Small intestine (tissue), 7 donors: Measurements from ENCODE around the gene TIMM10. TPM values are rescaled to one million over a fixed set of nuclear protein-coding genes. Genes with fewer than 3 reads are reported as not detected.

Experiments
- DNase-seq, 2 donors: peaks; one replicate each; pipeline versions ENCODE4 v3.0.0 to v3.0.0-alpha.2; 2013
- FAIRE-seq: peaks from 2 replicates; lab custom pipeline; 2012; peaks lifted over from hg19 to GRCh38; lab: Jason Lieb, UNC
- H3K27ac ChIP-seq, 3 donors: one replicate each; pipeline ENCODE4 v1.5.1; 2013; ENCODE audit warnings: low read length in 2 of 3, mild to moderate bottlenecking in 2 of 3, control low read depth in 1 of 3, inconsistent platforms in 1 of 3, low read depth in 1 of 3, moderate library complexity in 1 of 3
- H3K27me3 ChIP-seq, 3 donors: one replicate each; pipeline ENCODE4 v1.6.1; 2013; ENCODE audit warnings: low read length in 3 of 3, inconsistent platforms in 1 of 3; ENCODE audit not compliant: control insufficient read depth in 3 of 3, insufficient read depth in 3 of 3
- H3K36me3 ChIP-seq, 3 donors: one replicate each; pipeline ENCODE4 v1.6.1; 2013; ENCODE audit warnings: low read length in 3 of 3, inconsistent platforms in 1 of 3, low read depth in 1 of 3, mild to moderate bottlenecking in 1 of 3, moderate library complexity in 1 of 3; ENCODE audit not compliant: control insufficient read depth in 3 of 3, insufficient read depth in 2 of 3
- H3K4me1 ChIP-seq, 3 donors: one replicate each; pipeline ENCODE4 v1.6.1; 2013; ENCODE audit warnings: low read length in 2 of 3, inconsistent platforms in 1 of 3, low read depth in 1 of 3, mild to moderate bottlenecking in 1 of 3, moderate library complexity in 1 of 3; ENCODE audit not compliant: control insufficient read depth in 3 of 3, insufficient read depth in 2 of 3
- H3K4me3 ChIP-seq, 3 donors: one replicate each; pipeline ENCODE4 v1.5.1; 2013; ENCODE audit warnings: low read length in 3 of 3, control low read depth in 1 of 3, inconsistent platforms in 1 of 3, low read depth in 1 of 3, mild to moderate bottlenecking in 1 of 3, moderate library complexity in 1 of 3
- H3K9me3 ChIP-seq, 2 donors: one replicate each; pipeline ENCODE4 v1.6.1; 2013; ENCODE audit warnings: low read depth in 1 of 2, low read length in 1 of 2; ENCODE audit not compliant: control insufficient read depth in 2 of 2, insufficient read depth in 1 of 2
- WGBS, 3 donors: extraction: QIAGEN DNeasy Blood & Tissue Kit; methylation state at CpG; one replicate each; pipeline ENCODE4 v1.1.7; 2013; 5-methylcytosine and 5-hydroxymethylcytosine counted together
- polyA plus RNA-seq, 4 donors: library from polyadenylated mRNA; stranded (reverse) in 3 of 4; unstranded in 1 of 4; fragments of 200-250 nt in 3 of 4; fragments of 120-200 nt in 1 of 4; gene quantifications; one replicate each; pipeline versions ENCODE4 v1.2.1 to v1.2.3, GENCODE V29; 2013
- donor health status: healthy with polysubstance abuse.
- donor health status: control.
- donor health status: control.
- donor health status: Bipolar disorder and iron deficiency.
- donor health status: healthy.

The TIMM10 gene
- polyA plus RNA-seq, 4 donors: 26.0 to 84.8 (median 60.7) TPM

DNA sequence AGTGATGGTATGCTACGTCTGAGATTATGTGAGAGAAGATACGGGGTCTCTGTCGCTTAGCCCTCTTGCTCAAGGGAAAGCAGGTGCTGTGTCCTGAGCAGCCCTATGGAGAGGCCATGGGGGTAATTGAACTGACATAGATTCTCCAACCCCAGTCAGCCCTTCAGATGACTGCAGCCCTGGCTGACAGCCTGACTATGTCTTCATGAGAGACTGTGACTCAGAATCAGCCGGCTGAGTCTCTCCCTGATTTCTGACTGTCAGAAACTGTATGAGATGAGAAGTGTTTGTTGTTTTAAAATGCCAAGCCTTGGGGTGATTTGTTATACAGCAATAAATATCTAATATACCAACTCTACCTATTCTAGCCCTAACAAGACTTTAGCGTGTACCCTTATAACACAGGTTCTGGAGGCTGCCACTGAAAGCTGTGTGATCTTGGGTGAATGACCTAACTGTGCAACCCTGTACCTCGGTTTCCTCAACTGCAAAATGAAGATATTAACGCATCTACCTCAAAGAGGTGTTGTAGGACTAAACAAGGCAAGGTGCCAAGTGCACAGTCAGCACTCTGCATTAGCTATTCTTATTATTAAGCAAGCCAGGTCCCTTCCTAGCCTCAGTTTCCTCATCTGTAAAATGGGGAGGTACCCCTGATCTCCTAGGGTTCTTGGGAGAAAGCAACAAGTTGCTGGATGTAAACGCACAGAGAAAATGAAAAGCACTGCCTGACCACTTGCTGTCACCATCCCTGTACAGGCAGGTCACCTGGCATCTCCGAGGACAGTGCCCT is 39.9 kb downstream of the TIMM10 start:
- DNase-seq (no peak), FAIRE-seq (no peak)
- 93% methylated on average over 9 of the region's 9 CpGs for WGBS, 3 donors
- Histone ChIP-seq H3K27ac (no peak overlapping the region), H3K27me3 (no peaks in the 10 kb centered on the region), H3K4me3 (no peak overlapping the region), H3K4me1 (peaks cover 0 to 5% (median 0%) of the 10 kb centered on the region in 3 donors), H3K36me3 (peaks cover 0 to 65% (median 3%) of the 10 kb centered on the region in 3 donors), H3K9me3 (no peaks in the 10 kb centered on the region)

DNA sequence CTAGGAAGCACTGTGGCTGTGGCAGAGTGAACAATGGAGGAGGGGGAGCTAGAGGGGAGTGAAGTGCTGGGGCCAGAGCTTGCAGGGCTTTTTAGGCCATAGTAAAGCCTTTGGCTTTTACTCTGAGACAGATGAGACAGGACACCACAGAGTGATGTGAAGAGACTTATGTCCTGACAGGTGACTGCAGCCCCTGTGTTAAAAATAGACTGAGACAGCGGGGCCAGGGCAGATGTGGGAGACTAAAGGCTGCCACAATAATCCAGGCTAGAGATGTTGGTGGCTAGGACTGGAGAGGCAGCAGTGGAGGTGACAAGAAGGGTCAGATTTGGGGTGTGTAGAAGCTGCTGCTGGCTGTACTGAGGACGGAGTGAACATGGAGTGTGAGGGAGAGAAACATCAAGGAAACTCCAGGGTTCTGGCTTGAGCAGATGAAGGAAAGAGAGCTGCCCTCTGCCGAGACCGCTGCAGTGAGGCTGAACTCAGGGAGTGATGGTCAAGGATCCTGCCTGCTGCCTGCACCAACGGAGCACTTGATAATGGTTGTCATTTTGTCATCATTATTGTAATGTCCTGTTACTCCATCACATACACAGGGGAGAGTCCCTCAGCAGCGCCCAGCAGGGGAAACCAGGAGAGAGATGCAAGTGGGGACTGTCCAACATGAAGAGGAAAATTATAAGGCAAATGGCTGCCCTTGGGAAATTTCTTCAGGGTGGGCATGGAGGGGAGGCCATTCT is 42.5 kb downstream of the TIMM10 start:
- Histone ChIP-seq H3K4me3 (no peak overlapping the region), H3K36me3 (peaks cover 0 to 68% (median 3%) of the 10 kb centered on the region in 3 donors), H3K9me3 (no peaks in the 10 kb centered on the region), H3K27me3 (peaks cover 0 to 12% (median 0%) of the 10 kb centered on the region in 3 donors), H3K4me1 (peaks cover 0 to 5% (median 0%) of the 10 kb centered on the region in 3 donors), H3K27ac (no peak overlapping the region)
- no peak for FAIRE-seq
- DNase-seq: no peak
- 87 to 89% (median 89%) methylated on average over 6 of the region's 6 CpGs for WGBS, 3 donors

DNA sequence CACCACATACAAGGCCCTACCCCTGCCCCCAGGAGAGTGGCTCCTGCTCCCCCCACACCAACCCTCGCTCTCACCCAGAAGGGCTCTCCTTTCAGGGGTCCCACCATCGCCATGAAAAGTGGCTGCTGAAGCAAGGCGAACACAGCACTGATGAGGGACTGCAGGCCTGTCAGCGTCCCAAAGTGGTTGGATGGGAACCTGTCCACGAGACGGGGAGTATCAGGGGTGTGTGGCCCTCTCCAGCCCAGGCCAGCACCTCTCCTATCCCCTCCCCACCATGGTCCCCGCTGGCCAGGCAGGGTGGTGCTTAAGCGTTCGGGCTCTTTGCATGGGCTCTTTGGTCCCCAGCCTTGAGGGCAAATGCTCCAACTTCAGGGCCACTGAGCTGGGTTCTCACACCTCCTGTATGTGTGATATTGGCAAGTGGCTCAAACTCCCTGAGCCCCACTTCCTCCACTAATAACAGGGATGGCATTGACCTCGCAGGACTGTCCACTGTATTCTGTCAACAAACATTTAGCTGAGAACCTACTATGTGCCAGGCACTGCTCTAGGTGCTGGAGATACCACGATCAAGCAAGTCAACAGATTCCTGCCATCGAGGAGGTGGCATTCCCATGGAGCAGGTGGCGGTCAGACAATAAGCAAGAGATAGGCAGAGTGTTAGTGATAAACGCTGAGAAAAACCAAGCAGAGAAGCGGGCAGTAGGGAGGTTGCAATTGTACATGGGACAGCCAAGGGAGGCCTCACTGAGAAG is 43.4 kb downstream of the TIMM10 start:
- Histone ChIP-seq H3K36me3 (peaks cover 0 to 65% (median 3%) of the 10 kb centered on the region in 3 donors), H3K9me3 (no peaks in the 10 kb centered on the region), H3K4me3 (no peak overlapping the region), H3K27ac (no peak overlapping the region), H3K4me1 (peaks cover 0 to 5% (median 0%) of the 10 kb centered on the region in 3 donors), H3K27me3 (peaks cover 0 to 21% (median 0%) of the 10 kb centered on the region in 3 donors)
- DNase-seq: no peak
- 92 to 95% (median 92%) methylated on average over 15 of the region's 15 CpGs for whole genome bisulfite sequencing, 3 donors
- FAIRE-seq: no peak

DNA sequence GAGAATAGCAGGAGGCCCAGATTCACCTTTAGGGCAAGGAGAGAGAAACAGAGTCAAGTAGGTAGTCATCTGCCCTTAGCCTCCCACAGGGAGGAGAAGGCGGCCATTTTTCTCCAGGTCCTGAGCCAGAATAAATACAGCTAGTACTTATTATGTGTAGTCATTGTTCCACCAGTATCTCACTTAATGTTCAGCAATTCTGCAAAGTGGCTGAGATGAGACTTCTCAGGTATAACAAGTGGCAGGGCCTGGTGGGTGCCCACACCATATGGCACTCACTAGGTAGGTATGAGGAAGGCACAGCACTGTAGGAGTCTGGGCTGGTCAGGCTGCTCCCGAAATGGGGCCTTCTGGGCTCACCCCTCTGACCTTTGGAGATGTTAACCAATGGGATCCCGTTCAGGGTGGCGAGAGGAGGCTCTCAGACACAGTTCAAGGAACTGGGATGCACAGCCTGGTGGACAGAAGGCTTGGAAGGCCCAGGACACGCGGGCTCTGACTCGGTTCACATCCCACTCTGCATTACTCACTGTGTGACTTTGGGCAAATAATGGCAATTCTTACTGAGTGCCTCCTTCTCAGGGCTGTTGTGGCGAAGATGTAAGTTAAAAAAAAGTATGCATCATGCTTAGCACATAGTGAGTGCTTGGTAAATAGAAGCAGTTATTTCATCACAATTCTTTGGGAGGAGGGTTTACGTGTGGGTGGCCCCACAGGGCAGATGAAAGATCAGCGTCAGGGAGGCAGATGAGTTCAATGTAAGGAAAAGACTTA is 45.1 kb downstream of the TIMM10 start:
- FAIRE-seq (no peak), DNase-seq (no peak)
- Histone ChIP-seq H3K4me1 (peaks cover 0 to 5% (median 0%) of the 10 kb centered on the region in 3 donors), H3K27me3 (peaks cover 0 to 27% (median 0%) of the 10 kb centered on the region in 3 donors), H3K4me3 (no peak overlapping the region), H3K36me3 (peaks cover 0 to 54% (median 3%) of the 10 kb centered on the region in 3 donors), H3K9me3 (no peaks in the 10 kb centered on the region), H3K27ac (no peak overlapping the region)
- 91 to 95% (median 94%) methylated on average over 10 of the region's 10 CpGs for WGBS, 3 donors

DNA sequence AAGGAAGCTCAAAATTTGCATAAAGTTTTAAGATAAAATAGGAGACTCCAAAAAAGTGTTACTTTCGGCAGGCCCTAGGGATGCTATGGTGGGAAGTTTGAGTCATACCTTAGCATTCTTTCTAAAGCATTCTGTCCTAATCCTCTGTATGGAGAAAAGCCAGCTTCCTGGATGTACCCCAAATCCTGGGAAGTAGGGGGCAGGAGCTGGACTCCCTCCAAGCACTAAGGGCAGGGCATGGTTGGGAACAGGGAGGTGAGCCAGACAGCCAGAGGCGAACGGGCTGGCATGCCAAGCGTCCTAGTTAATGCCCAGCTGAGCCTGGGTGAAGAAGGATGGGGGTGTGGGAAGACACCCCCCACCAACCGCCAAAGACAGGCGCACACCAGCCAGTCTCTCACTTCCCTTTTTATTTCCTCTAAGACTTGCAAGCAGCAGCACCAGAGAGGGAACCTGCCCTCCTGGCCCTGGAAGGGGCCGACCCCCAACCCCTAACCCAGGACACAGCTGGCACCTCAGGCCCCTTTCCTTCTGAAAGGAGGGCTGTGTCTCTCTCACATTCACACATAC is 46.3 kb downstream of the TIMM10 start:
- peaks cover 0 to 27% (median 0%) of the 10 kb centered on the region in 3 donors for H3K27me3 ChIP-seq
- H3K4me1 ChIP-seq: peaks cover 0 to 5% (median 0%) of the 10 kb centered on the region in 3 donors
- FAIRE-seq (no peak), DNase-seq (no peak)
- no peak overlapping the region for H3K4me3 ChIP-seq
- no peak overlapping the region for H3K27ac ChIP-seq
- H3K36me3 ChIP-seq: peaks cover 0 to 44% (median 3%) of the 10 kb centered on the region in 3 donors
- WGBS, 3 donors: 72 to 86% (median 76%) methylated on average over 7 of the region's 7 CpGs
- H3K9me3 ChIP-seq: no peaks in the 10 kb centered on the region

DNA sequence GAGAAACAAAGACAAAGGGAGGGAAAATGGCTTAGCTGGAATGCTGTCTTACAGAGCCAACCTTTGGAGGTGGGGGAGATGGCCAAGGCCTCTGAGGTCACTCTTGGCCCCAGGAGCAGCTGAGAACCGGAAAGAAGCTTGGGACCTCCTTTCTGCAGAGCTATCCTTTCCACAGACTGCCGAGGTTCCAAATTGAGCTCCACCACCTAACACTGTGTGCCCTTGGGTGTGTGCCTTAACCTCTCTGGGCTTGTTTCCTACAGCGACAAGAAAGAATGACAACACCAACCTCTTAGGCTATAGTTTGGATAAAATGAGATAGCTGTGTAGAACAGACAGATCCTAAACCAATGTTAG is 47.0 kb downstream of the TIMM10 start:
- WGBS, 3 donors: 62 to 63% (median 63%) methylated on average over 3 of the region's 3 CpGs
- DNase-seq: no peak

DNA sequence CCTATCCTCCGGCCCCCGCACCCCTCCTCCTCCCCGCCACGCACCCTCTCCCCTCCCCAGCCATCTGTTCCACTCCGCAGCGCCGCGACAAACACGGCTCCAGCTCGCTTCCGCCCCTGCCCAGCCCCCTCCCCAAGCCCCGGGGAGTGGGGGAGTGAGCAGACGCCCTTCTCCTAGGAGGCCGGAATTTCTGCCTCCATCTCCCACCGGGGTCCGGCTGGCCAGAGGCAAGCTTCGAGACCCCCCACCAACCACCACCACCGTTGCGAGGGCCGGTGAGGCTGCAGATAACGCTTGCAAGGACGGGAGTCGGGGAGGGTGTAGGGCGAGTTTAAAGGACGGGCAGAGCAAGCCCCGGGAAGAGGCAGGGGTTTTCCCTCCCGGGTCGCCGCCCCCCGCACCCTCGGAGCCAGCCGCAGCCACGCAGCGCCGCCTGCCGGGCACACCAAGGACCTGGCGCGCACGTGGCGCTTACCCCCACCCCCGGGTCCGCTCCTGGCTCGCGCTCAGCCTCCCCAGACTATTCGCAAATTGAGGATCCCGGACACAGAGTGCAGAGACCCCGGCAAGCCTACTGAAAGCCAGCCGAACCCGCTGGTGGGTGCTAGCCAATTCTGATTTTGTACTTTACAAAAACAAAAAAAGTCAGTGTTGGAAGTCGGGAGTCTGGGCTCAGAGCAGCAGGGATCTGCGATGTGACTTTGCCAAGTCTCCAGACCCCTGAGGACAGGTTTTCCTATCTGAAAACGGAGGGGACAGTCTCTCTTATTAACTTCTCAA is 47.6 kb downstream of the TIMM10 start:
- no peaks in the 10 kb centered on the region for H3K9me3 ChIP-seq
- no peak for FAIRE-seq
- H3K4me1 ChIP-seq: peaks cover 0 to 5% (median 0%) of the 10 kb centered on the region in 3 donors
- WGBS, 3 donors: 3 to 10% (median 7%) methylated on average over 44 to 52 of the region's 52 CpGs
- peak overlapping the region in 1 of 3 donors; percentile 30 for H3K4me3 ChIP-seq
- H3K27me3 ChIP-seq: peaks cover 0 to 31% (median 0%) of the 10 kb centered on the region in 3 donors
- no peak overlapping the region for H3K27ac ChIP-seq
- H3K36me3 ChIP-seq: peaks cover 0 to 32% (median 3%) of the 10 kb centered on the region in 3 donors
- DNase-seq: peak in 1 of 2 donors; percentile 72

More for the DNA sequence above, 47.0 kb downstream of the TIMM10 start:
- Histone ChIP-seq H3K27ac (no peak overlapping the region), H3K36me3 (peaks cover 0 to 38% (median 3%) of the 10 kb centered on the region in 3 donors), H3K27me3 (peaks cover 0 to 27% (median 0%) of the 10 kb centered on the region in 3 donors), H3K9me3 (no peaks in the 10 kb centered on the region), H3K4me1 (peaks cover 0 to 5% (median 0%) of the 10 kb centered on the region in 3 donors), H3K4me3 (no peak overlapping the region)
- no peak for FAIRE-seq
